ENCODE results near the gene C20orf202. TPM values are rescaled to one million over a fixed set of nuclear protein-coding genes. Genes with fewer than 3 reads are reported as not detected.

The C20orf202 gene
- total RNA-seq, 3 donors from 2014 or later = 0.33 to 0.48 TPM; not detected in 1

DNA sequence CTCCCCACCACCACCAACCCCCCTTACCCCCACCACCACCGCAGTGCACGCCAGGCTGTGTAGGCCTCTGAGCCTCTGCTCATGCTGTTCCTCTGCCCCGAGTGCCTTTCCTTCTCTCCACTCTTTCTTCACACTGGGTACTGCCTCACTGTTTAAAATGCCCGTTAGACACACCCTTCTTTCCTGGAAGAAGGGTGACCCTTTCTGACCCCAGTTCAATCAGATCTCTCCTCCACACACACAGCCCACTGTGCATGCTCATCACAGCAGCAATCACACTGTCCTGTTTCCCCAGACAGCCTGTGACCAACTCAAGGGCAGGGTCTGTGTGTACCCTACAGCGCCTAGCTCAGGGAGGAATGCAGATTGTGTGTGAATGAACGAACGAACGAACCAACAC is 28.5 kb upstream of the C20orf202 start:
- no peak overlapping the region for H3K27ac ChIP-seq
- no peaks in the 10 kb centered on the region for H3K27me3 ChIP-seq
- DNase-seq (ENCODE audit: low spot score in 2 of 2) = no peak
- intact Hi-C loops (cut with DNase I; ENCODE audit: low total_unique reads) = no loop called here
- H3K4me1 ChIP-seq = no peaks in the 10 kb centered on the region
- no peak for TF ChIP-seq POLR2A (IDR thresholded peaks at IDR 0.05)
- no peak for TF ChIP-seq POLR2AphosphoS5 (IDR thresholded peaks at IDR 0.05)
- TF ChIP-seq, protein P1, sequence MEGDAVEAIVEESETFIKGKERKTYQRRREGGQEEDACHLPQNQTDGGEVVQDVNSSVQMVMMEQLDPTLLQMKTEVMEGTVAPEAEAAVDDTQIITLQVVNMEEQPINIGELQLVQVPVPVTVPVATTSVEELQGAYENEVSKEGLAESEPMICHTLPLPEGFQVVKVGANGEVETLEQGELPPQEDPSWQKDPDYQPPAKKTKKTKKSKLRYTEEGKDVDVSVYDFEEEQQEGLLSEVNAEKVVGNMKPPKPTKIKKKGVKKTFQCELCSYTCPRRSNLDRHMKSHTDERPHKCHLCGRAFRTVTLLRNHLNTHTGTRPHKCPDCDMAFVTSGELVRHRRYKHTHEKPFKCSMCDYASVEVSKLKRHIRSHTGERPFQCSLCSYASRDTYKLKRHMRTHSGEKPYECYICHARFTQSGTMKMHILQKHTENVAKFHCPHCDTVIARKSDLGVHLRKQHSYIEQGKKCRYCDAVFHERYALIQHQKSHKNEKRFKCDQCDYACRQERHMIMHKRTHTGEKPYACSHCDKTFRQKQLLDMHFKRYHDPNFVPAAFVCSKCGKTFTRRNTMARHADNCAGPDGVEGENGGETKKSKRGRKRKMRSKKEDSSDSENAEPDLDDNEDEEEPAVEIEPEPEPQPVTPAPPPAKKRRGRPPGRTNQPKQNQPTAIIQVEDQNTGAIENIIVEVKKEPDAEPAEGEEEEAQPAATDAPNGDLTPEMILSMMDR (IDR thresholded peaks at IDR 0.05) = no peak
- H3K9me3 ChIP-seq = no peaks in the 10 kb centered on the region
- no peak overlapping the region for H3K4me3 ChIP-seq
- H3K36me3 ChIP-seq = no peaks in the 10 kb centered on the region

DNA sequence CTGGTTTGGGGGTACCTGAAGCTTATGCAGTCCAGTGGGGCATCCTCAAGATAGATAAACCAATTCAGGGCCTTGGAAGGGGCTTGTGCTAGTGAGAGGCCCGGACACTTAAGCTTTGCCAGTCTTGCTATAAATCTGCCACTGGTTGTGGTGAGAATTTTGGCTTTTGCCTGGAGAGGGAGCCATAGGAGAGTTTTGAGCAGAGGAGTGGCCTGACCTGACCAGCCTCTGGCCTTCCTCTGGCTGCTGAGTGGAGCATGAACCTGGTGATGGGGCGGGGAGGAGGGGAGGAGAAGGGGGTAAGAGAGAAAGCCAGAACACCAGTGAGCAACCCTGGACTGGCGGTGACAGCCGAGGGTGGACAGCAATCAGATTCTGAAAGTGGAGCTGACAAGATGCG is 25.6 kb upstream of the C20orf202 start:
- Histone ChIP-seq H3K36me3 (no peaks in the 10 kb centered on the region), H3K27me3 (no peaks in the 10 kb centered on the region), H3K4me3 (no peak overlapping the region), H3K4me1 (no peaks in the 10 kb centered on the region), H3K27ac (no peak overlapping the region), H3K9me3 (no peaks in the 10 kb centered on the region)
- no peak for DNase-seq (ENCODE audit: low spot score in 2 of 2)
- TF ChIP-seq, protein P1 (IDR thresholded peaks at IDR 0.05) = no peak
- TF ChIP-seq POLR2A (IDR thresholded peaks at IDR 0.05) (no peak), POLR2AphosphoS5 (IDR thresholded peaks at IDR 0.05) (no peak)
- intact Hi-C loops (cut with DNase I; ENCODE audit: low total_unique reads) = no loop called here

DNA sequence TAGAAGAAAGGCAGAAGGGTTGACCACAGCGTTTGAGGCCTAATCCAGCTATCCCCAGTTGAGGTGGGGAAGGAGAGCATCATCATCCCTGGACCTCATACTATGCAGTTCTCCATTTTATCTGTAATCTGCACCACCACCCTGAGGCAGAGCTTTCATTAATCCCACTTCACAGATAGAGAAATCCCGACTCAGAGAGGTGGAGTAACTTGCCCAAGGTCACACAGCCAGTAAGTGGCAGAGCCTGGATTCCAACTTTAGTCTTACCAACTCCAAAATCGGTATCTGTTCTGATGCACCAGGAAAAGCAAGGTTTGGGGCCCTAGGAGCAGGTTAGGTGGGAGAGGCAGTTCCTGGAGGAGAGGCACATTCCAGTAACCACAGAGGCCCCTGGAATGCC is 25.2 kb upstream of the C20orf202 start:
- H3K4me3 ChIP-seq = no peak overlapping the region
- intact Hi-C loops (cut with DNase I; ENCODE audit: low total_unique reads) = no loop called here
- TF ChIP-seq, protein P1 (IDR thresholded peaks at IDR 0.05) = no peak
- TF ChIP-seq POLR2AphosphoS5 (IDR thresholded peaks at IDR 0.05) = no peak
- TF ChIP-seq POLR2A (IDR thresholded peaks at IDR 0.05) = no peak
- no peak overlapping the region for H3K27ac ChIP-seq
- no peaks in the 10 kb centered on the region for H3K4me1 ChIP-seq
- no peaks in the 10 kb centered on the region for H3K36me3 ChIP-seq
- no peak for DNase-seq (ENCODE audit: low spot score in 2 of 2)
- H3K9me3 ChIP-seq = no peaks in the 10 kb centered on the region
- H3K27me3 ChIP-seq = no peaks in the 10 kb centered on the region

DNA sequence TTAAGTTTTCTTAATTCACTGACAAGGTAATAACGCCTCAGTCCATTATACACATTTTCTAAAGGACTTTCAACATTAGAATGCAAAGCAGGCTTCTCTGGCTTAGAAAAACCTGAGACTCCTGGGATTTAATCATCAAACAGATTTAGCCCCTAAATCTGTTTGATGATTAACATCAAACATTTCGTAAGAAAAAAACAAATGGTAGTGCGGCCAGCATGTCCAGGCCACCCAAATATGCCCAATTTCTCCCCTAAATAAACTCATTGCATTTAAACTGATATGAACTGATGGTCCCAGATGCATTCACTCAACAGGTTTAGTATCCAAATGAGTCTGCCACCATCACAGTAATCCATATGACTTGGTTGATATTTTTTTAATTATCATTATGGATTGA is 24.6 kb upstream of the C20orf202 start:
- no peaks in the 10 kb centered on the region for H3K27me3 ChIP-seq
- H3K27ac ChIP-seq = no peak overlapping the region
- H3K4me1 ChIP-seq = no peaks in the 10 kb centered on the region
- H3K4me3 ChIP-seq = no peak overlapping the region
- no peak for DNase-seq (ENCODE audit: low spot score in 2 of 2)
- intact Hi-C loops (cut with DNase I; ENCODE audit: low total_unique reads) = no loop called here
- TF ChIP-seq, protein P1 (IDR thresholded peaks at IDR 0.05) = no peak
- TF ChIP-seq POLR2AphosphoS5 (IDR thresholded peaks at IDR 0.05) = no peak
- no peak for TF ChIP-seq POLR2A (IDR thresholded peaks at IDR 0.05)
- H3K36me3 ChIP-seq = no peaks in the 10 kb centered on the region
- H3K9me3 ChIP-seq = no peaks in the 10 kb centered on the region

DNA sequence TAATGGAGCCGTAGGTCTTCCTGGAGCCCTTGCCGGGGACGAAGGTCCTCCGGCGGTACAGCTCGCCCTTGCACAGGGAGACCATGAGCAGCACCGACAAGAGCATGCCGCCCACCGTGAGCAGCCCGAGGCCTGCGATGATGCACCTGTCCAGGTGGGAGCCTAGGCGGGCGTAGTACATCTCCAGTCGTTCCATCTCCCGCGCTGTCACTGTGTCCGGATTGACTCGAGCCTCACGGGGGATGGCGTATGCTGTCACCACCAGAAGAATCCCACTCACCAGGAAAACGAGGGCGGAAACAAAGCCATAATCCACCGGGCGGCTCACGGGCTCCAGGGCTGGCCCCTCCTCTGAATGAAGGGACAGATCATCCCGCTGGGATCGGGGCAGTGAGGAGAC is 22.3 kb upstream of the C20orf202 start:
- H3K27ac ChIP-seq = no peak overlapping the region
- no peak overlapping the region for H3K4me3 ChIP-seq
- peaks cover 4 to 19% of the 10 kb centered on the region in 2 donors for H3K27me3 ChIP-seq
- no peak for DNase-seq (ENCODE audit: low spot score in 2 of 2)
- H3K4me1 ChIP-seq = no peaks in the 10 kb centered on the region
- TF ChIP-seq POLR2A (IDR thresholded peaks at IDR 0.05) = no peak
- no peak for TF ChIP-seq POLR2AphosphoS5 (IDR thresholded peaks at IDR 0.05)
- TF ChIP-seq, protein P1 (IDR thresholded peaks at IDR 0.05) = no peak
- no peaks in the 10 kb centered on the region for H3K9me3 ChIP-seq
- intact Hi-C loops (cut with DNase I; ENCODE audit: low total_unique reads) = no loop called here
- no peaks in the 10 kb centered on the region for H3K36me3 ChIP-seq
